ENCODE measurements around the gene IQSEC1. TPM values are rescaled to one million over a fixed set of nuclear protein-coding genes. Genes with fewer than 3 reads are reported as not detected.

Gene IQSEC1
- total RNA-seq, 1 donor from 2014 or later, result 25.8 TPM

GRCh38 chr3:13002398-13003124 lies 70.7 kb downstream of the IQSEC1 start:
- no peak for DNase-seq (ENCODE audit: low spot score)

- peak; percentile 68 for DNase-seq (ENCODE audit: low spot score)
Observed at GRCh38 chr3:12999147-13000140, 73.8 kb downstream of the IQSEC1 start.

DNA sequence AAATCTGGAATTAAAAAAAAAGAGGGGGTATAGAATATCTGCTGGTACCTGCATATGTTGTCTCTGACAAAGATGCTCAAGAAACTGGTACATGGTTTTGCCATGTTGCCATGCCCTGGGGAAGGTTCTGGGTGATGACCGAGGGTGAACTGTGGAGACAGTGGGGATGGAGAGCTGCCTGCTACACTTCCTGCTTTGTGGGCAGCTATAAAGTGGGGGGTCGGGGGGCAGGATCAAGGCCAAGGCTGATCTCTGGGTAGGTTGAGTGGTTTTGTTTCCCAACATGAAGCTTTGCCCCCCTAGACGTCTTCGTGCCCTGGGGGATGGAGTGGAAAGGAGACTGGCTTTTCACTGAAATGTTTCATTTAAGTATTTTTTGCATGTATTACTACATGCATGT lies 74.6 kb downstream of the IQSEC1 start:
- no peak for DNase-seq (ENCODE audit: low spot score)

- no peak for DNase-seq (ENCODE audit: low spot score)
Observed at GRCh38 chr3:12997387-12997786, 75.8 kb downstream of the IQSEC1 start.

DNA sequence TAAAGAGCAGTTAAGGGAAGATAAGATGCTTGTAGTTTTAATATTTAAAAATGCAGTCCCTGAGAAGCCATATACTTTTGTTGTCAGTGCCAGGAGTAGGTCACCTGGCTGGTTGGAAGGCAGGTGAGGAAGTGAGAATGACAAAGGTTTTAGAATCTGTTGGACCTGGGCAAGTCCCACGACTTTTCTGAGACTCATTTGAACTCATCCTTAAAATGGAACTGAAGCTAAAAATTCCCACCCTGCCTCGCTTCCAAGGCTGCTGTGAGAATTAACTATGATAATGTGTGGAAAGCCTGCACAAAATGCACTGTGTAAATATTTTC lies 77.1 kb downstream of the IQSEC1 start:
- DNase-seq (ENCODE audit: low spot score), result no peak

- no peak for DNase-seq (ENCODE audit: low spot score)
Observed at GRCh38 chr3:12995389-12996180, 77.6 kb downstream of the IQSEC1 start.

- peak; percentile 82 for DNase-seq (ENCODE audit: low spot score)
Observed at GRCh38 chr3:12994607-12995388, 78.4 kb downstream of the IQSEC1 start.

DNA sequence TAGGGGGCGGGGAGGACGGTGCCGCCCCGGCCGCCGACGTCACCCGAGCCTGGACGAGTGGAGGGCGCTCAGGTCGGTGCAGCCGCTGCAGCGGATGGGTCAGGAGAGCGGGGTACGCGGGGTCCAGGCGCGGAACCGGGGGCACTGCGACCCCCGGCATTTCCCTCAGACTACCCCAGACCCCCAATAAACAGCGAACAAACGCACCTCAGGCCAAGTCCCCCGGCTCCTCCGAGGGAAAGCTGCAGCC lies 78.9 kb downstream of the IQSEC1 start:
- DNase-seq (ENCODE audit: low spot score), result no peak

DNA sequence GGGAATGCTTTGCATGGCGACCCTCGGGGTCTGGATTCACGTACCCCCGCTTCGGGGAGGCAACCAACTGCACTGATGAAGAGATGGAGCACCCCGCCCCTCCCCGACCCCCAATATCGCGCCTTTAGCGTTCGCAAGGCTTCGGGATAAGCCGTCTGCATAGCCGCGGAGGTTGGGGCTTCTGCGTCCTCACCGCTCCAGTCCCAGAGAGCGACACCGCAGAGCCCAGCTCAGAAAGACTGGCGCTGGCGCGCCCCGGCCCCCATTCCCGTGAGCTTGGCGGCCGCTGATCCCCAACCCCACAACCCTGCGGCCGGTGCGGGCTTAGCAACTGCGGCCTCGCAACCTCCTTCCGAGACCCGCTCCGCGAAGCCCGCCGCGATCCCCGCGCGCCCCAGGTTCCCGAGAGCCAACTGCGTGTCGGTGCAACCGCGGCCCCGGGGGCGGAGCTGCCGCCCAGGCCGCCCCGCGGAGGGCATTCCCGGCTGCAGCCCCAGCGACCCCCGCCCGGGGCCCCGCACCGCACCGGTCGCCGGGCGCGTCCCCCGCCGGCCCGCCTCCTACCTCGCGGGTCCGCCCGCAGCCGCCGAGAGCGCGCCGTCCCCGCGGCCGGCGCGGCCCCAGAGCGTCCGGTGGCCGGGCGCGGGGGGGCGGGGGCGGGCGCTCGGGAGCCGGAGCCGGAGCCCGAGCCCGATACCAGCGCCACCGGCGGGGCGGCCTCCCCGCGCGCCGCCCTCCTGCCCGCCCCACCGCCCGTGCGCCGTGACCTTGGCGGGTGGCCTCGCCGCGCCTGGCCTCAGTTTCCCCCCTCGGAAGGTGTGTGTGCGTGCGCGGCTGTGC lies 79.5 kb downstream of the IQSEC1 start:
- no peak for DNase-seq (ENCODE audit: low spot score)

DNA sequence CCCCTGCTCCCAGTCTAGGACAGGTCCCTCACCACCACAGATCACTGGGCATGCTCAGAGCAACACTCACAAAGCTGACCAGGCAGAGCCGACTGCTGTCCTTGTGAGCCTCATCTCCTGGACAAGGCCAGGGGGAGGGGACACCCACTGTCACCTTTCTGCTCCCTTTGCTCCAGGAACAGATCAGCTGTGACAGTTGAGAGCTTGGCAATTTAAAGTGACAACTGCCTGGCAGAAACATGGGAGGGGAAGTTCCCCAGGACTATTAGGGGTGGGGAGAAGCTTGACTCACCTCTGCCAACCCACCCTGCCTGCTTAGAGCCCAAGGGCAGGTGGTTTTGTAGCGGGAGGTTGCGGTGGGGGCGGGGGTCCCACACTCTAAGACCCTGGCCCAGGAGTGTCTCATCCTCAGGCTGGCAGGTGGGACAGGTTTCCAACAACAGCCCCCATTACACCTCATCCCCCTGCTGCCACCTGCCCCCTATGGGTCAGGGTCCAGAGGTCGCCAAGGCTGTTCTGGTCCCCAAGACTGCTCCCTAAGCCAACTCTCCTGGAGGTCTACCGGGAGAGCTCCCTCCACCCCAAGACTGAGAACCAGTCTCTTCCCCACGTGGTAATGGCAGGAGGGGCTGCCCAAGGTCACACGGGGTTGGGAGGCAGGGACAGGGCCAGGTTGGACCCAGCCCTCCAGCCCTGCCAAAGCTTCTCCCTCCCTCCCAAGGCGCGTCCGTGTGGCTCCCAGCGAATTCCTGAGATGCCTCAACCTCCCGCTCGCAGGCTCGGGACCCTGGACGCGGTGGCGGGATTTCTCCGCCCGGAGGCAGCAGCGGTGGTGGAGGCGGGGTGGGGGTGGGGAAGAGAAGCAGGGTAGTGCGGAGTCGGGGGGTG lies 80.4 kb downstream of the IQSEC1 start:
- DNase-seq (ENCODE audit: low spot score), result no peak

- no peak for DNase-seq (ENCODE audit: low spot score)
Observed at GRCh38 chr3:12991861-12992281, 81.4 kb downstream of the IQSEC1 start.

DNA sequence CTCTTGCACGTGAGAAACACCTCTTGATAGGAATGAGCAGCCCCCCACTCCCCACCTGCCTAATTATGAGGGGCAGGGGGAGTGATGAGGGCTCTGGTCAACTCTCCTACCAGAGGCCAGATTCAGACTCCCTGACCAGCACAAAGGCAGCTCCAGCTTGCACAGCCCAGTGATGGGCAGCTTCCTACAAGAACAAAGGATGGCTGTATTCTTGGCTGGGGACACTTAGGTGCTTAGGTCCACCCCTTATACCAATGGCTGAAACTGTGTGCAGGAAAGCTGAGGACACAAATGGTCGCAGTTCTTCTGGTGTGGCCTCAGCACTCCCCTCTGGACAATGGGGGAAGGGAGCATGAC lies 81.8 kb downstream of the IQSEC1 start:
- no peak for DNase-seq (ENCODE audit: low spot score)

- DNase-seq (ENCODE audit: low spot score), result peak; percentile 75
Observed at GRCh38 chr3:12990781-12991480, 82.3 kb downstream of the IQSEC1 start.

GRCh38 chr3:12990306-12990705 lies 82.9 kb downstream of the IQSEC1 start:
- DNase-seq (ENCODE audit: low spot score), result no peak

- no peak for DNase-seq (ENCODE audit: low spot score)
Observed at GRCh38 chr3:12988728-12989454, 84.3 kb downstream of the IQSEC1 start.

- DNase-seq (ENCODE audit: low spot score), result no peak
Observed at GRCh38 chr3:12987602-12988001, 85.6 kb downstream of the IQSEC1 start.

GRCh38 chr3:12986986-12987385 lies 86.2 kb downstream of the IQSEC1 start:
- no peak for DNase-seq (ENCODE audit: low spot score)

DNA sequence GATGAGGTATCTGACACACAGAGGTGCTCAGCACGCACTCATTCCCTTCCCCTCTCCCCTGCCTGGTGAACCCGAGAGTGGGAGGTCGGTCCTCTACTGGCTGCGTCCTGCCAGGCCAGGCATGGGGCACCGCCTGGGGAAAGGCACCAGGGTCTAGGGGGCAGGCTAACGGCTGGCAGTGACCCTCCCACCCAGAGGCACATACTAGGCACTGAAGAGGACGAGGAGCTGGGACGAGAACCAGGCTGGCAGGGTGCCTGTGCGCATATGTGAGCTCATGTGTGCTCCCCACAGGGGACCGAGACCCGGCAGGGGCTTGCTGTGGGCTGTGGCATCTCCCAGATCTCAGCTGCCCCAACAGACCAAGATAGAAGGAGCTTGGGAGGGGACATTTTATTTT lies 86.7 kb downstream of the IQSEC1 start:
- DNase-seq (ENCODE audit: low spot score), result no peak

Data from umbilical cord (tissue), 2 donors.